OCI-LY7 (cell line): ENCODE data around the gene PDE10A.

Experiments used
- EZH2phosphoT487 ChIP-seq: fragments of 200-600 bp; sonication (generic); IDR thresholded peaks from 2 replicates; pipeline ENCODE4 v1.6.1; 2018; ENCODE audit warnings: low read depth, borderline replicate concordance, mild to moderate bottlenecking, mixed run types, antibody characterized with exemption, low read length, moderate library complexity, mixed read lengths
- TF ChIP-seq, protein P1 (sequence below): fragments of 200-600 bp; sonication (generic); conservative IDR thresholded peaks from 2 replicates; pipeline ENCODE4 v1.5.1; 2014; ENCODE audit warnings: mild to moderate bottlenecking, antibody characterized with exemption, low read length, moderate library complexity, mixed read lengths

DNA sequence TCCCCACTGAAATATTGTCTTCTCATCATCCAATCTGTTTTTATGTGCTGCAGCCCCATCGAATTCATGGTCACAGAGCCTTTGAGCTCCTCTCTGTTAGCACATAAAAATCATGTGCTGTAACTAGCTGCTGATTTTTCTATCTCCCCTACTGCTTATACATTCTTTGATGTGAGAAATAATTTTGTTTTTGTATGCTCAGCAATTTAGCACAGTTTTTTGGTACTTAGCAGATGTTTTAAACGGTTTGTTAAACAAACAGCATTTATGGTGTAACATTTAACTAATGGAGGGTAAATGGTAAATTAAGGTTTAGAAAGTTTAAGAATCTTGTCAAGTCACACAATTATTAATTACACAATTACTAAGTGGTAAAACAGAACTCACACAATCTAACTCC, 221.9 kb downstream of the PDE10A start:
- TF ChIP-seq EZH2phosphoT487 = no peak
- TF ChIP-seq, protein P1, sequence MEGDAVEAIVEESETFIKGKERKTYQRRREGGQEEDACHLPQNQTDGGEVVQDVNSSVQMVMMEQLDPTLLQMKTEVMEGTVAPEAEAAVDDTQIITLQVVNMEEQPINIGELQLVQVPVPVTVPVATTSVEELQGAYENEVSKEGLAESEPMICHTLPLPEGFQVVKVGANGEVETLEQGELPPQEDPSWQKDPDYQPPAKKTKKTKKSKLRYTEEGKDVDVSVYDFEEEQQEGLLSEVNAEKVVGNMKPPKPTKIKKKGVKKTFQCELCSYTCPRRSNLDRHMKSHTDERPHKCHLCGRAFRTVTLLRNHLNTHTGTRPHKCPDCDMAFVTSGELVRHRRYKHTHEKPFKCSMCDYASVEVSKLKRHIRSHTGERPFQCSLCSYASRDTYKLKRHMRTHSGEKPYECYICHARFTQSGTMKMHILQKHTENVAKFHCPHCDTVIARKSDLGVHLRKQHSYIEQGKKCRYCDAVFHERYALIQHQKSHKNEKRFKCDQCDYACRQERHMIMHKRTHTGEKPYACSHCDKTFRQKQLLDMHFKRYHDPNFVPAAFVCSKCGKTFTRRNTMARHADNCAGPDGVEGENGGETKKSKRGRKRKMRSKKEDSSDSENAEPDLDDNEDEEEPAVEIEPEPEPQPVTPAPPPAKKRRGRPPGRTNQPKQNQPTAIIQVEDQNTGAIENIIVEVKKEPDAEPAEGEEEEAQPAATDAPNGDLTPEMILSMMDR = no peak
